Coronary artery (tissue), 2 donors: ENCODE measurements around the gene FGF10.

Experiments used
- DNase-seq: peaks from one replicate; pipeline ENCODE4 v3.0.0-alpha.2; 2017; ENCODE audit warnings: low spot score
- H3K27ac ChIP-seq, 2 donors: fragments of 200-600 bp; sonication (generic); one replicate each; pipeline ENCODE4 v1.5.1; 2016 to 2019
- H3K4me3 ChIP-seq: fragments of 200-600 bp; sonication (generic); 2 replicates; pipeline ENCODE4 v1.5.1; 2016; ENCODE audit warnings: mild to moderate bottlenecking, moderate library complexity
- CTCF ChIP-seq: fragments of 200-600 bp; sonication (generic); IDR thresholded peaks from one replicate; pipeline ENCODE4 v1.5.1; 2019; ENCODE audit warnings: antibody characterized with exemption

Gene FGF10

GRCh38 chr5:44266882-44267576 is 122.2 kb downstream of the FGF10 start:
- no peak for DNase-seq
- Histone ChIP-seq H3K27ac (no peak overlapping the region), H3K4me3 (no peak overlapping the region)
- TF ChIP-seq CTCF: no peak

GRCh38 chr5:44265713-44266112 is 123.5 kb downstream of the FGF10 start:
- TF ChIP-seq CTCF: no peak
- H3K4me3 ChIP-seq: no peak overlapping the region
- no peak for DNase-seq
- H3K27ac ChIP-seq: no peak overlapping the region

GRCh38 chr5:44260793-44261192 is 128.4 kb downstream of the FGF10 start:
- no peak for TF ChIP-seq CTCF
- DNase-seq: no peak
- Histone ChIP-seq H3K4me3 (no peak overlapping the region), H3K27ac (no peak overlapping the region)

GRCh38 chr5:44257653-44258365 is 131.4 kb downstream of the FGF10 start:
- Histone ChIP-seq H3K27ac (no peak overlapping the region), H3K4me3 (no peak overlapping the region)
- no peak for DNase-seq
- no peak for TF ChIP-seq CTCF

GRCh38 chr5:44257221-44257620 is 132.0 kb downstream of the FGF10 start:
- H3K27ac ChIP-seq: no peak overlapping the region
- TF ChIP-seq CTCF: no peak
- no peak overlapping the region for H3K4me3 ChIP-seq
- DNase-seq: no peak
